Fibroblast of mammary gland (primary cell): ENCODE measurements around the gene TRIM8.

Experiments
- DNase-seq: peaks from one replicate; pipeline ENCODE4 v3.0.0-alpha.2; 2010; ENCODE audit warnings: low read depth
- H3K4me3 ChIP-seq: 2 replicates; pipeline ENCODE4 v1.5.1; 2011; ENCODE audit warnings: low read depth, mild to moderate bottlenecking, low read length, moderate library complexity; ENCODE audit not compliant: control insufficient read depth
- TF ChIP-seq, protein P1 (sequence below): conservative IDR thresholded peaks from 2 replicates; pipeline ENCODE4 v1.5.1; 2011; ENCODE audit warnings: low read depth, low read length, inconsistent platforms; ENCODE audit not compliant: control insufficient read depth, insufficient read depth

The TRIM8 gene, protein sequence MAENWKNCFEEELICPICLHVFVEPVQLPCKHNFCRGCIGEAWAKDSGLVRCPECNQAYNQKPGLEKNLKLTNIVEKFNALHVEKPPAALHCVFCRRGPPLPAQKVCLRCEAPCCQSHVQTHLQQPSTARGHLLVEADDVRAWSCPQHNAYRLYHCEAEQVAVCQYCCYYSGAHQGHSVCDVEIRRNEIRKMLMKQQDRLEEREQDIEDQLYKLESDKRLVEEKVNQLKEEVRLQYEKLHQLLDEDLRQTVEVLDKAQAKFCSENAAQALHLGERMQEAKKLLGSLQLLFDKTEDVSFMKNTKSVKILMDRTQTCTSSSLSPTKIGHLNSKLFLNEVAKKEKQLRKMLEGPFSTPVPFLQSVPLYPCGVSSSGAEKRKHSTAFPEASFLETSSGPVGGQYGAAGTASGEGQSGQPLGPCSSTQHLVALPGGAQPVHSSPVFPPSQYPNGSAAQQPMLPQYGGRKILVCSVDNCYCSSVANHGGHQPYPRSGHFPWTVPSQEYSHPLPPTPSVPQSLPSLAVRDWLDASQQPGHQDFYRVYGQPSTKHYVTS

DNA sequence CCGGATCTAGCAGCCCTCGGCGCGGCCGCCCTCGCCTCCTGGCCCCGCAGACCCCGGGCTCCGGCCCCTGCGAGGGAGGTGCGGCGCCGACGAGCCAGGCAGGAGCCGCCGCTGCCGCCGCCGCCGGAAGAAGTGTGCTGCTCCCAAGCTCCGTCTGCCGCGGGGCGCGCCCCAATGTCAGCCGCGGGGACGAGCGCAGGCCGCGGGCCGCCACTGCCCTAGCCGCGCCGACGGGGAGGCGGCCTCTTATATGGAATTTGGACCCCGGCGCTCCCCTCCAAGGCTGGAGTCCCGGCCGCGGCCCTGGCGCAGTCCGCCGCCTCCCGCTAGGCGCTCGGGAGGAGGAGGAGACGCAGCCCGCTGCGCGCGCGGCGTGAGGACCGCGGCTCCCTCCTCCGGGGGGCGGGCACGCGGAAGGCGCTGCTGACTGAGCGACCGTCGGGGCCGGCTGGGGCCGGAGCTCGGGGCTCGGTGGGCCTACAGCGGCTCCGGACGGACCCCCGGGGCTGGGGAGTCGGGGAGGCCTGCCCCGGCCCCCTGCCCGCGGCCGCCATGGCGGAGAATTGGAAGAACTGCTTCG, at the start of gene TRIM8:
TRIM8 (plus strand) TSS at position 414 of the 580 bp plus-strand sequence; CDS start at position 553, 139 bp downstream.
- peak; percentile 31 for DNase-seq
- TF ChIP-seq, protein P1, sequence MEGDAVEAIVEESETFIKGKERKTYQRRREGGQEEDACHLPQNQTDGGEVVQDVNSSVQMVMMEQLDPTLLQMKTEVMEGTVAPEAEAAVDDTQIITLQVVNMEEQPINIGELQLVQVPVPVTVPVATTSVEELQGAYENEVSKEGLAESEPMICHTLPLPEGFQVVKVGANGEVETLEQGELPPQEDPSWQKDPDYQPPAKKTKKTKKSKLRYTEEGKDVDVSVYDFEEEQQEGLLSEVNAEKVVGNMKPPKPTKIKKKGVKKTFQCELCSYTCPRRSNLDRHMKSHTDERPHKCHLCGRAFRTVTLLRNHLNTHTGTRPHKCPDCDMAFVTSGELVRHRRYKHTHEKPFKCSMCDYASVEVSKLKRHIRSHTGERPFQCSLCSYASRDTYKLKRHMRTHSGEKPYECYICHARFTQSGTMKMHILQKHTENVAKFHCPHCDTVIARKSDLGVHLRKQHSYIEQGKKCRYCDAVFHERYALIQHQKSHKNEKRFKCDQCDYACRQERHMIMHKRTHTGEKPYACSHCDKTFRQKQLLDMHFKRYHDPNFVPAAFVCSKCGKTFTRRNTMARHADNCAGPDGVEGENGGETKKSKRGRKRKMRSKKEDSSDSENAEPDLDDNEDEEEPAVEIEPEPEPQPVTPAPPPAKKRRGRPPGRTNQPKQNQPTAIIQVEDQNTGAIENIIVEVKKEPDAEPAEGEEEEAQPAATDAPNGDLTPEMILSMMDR = no peak
- H3K4me3 ChIP-seq = peak within 1 kb of the TSS; percentile 91

DNA sequence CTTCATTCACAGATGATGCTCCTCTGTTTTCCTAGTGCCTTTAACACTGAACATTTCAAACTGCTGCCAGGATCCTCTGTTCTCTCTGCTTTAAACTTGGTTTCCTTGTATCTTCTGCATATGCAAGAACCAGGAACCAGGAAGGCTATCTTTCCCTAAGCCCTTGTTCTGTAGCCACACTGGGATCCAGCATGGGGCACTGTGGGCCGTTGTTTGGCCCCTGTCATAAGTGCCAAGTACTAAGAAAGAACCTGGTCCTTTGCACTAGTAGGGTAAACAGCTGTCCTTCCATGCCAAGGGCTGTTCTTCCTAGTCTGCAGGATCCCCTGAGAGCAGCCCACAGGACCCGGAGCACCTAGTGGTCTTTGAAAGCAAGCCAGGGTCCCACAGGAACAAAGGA, 49.0 kb upstream of the TRIM8 start:
- H3K4me3 ChIP-seq = no peak overlapping the region
- TF ChIP-seq, protein P1 = no peak
- DNase-seq = no peak

DNA sequence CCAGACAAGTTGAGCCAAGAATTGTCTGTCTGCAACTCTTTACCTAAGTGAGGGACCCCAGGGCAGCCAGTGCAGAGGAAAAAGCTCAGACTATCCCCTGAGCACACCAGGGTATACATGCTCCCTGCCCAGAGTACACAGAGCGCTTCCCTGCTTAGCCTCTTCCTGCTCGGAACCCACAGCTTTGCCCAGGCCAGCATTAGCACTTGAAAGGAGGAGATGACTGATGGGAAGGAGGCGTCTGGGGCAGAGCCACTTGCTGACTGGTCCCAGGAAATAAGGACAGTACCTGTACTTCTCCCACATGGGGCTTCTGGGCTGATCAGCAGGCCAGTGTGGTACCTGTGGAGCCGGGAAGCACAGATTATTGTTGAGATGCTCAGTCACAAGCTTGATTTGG, 48.4 kb upstream of the TRIM8 start:
- TF ChIP-seq, protein P1 = no peak
- no peak overlapping the region for H3K4me3 ChIP-seq

DNA sequence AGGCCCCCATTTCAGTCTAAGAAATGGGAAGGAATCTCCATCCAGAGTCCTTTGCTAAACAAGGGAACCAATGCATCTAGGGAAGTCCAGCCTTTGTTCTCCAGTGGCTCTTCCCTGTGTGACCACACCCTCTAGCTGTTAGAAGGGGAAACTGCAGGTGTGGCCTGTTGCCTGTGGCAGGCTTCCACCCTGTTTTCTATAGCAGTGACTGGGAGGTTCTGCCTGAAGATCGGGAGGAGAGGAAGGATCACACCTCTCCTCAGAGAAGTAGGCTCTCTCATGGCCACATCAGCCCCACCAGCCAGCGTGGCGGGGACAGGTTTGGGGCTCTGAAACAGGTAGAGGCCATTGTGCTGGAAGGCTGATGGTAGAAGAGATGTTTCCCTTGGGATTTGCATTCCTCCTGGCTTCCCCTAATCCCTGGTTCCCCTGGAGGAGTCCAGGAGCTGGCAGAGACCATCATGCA, 47.7 kb upstream of the TRIM8 start:
- DNase-seq = peak; percentile 64
- no peak overlapping the region for H3K4me3 ChIP-seq
- TF ChIP-seq, protein P1 = peak; percentile 86

More for the DNA sequence above, 48.4 kb upstream of the TRIM8 start:
- no peak for DNase-seq

DNA sequence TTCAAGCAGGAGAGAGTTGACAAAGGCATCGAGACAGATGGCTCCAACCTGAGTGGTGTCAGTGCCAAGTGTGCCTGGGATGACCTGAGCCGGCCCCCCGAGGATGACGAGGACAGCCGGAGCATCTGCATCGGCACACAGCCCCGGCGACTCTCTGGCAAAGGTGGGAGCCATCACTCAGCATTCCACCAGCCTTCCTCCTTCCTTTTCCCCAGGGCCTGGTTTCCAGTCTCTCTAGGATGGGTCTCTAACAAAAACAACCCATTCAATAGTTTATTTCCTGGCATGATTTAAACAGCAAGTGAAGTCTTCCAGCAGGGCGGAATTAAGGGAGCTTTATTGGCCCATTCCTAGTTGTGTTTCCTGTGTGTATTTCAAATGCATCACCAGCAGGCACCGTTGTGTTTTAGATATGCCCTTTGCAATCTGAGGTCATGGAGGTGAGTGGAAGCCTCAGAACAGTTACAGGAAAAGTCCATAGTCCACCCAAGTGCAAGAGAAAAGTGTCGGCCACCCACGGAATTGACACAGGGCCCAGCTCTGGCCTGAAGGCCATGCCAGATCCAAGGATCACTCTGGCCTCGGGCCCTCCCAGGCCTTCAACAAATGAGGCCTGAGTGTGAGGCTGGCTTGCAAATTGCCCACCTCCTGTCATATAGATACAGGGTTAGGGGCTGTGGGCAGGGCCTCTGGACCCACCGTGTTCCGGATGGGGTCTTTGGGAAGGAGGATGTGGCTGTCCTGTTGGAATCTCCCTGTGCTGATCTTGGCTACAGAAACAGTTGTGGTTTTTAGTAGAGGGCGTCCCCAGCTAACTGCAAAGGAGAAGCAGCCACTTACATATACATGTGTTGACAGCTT, 46.9 kb upstream of the TRIM8 start:
- TF ChIP-seq, protein P1 = no peak
- DNase-seq = no peak
- no peak overlapping the region for H3K4me3 ChIP-seq

DNA sequence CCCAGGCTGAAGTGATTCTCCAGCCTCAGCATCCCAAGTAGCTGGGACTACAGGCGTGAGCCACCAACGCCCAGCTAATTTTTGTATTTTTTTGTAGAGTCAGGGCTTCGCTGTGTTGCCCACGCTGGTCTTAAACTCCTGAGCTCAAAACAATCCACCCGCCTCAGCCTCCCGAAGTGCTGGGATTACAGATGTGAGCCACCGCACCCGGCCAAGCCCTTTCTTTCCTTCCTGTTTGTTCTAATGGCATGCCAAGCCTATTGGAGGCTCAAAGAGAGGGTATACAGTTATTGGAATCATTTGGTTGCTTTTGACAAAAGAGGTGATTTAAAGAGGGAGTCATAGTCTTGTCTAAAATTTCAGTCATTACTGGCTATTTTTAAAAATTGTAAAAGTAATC, 46.0 kb upstream of the TRIM8 start:
- TF ChIP-seq, protein P1 = no peak
- DNase-seq = no peak
- no peak overlapping the region for H3K4me3 ChIP-seq
